Measurements from ENCODE around the gene MAP1B. TPM values are rescaled to one million over a fixed set of nuclear protein-coding genes. Genes with fewer than 3 reads are reported as not detected.

The MAP1B gene
- total and polyA plus RNA-seq, 10 of the 15 experiments (the other 5 are each of a cell fraction or from before 2014, with no cell fraction given), result 0.02 to 0.81 (median 0.06) TPM; not detected in 1

DNA sequence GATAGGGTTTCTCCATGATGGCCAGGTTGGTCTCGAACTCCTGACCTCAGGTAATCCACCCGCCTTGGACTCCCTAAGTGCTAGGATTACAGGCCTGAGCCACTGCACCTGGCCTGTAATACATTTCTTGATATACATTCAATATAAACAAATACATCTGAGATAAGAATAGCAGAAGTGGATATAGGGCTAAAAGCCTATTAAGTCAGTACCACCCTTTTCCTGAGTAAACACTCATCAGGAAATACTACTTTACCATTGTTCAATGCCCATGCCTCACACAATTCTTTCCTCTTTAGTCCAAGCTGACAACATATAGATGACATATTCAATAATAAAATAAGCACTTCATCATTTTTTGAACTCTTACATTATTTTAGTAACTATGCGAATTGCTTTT is 148.0 kb downstream of the MAP1B start:
- peaks cover 3 to 5% of the 10 kb centered on the region in 2 experiments for H3K36me3 ChIP-seq (ENCODE audit: control insufficient read depth in 2 of 2, insufficient read depth in 2 of 2, low read length in 1 of 2)
- no peaks in the 10 kb centered on the region for H3K9me3 ChIP-seq (replicated peaks; ENCODE audit: control insufficient read depth, insufficient read depth, low read length)
- 99% methylated on average over 3 of the region's 3 CpGs for WGBS (ENCODE audit: insufficient coverage, insufficient replicate concordance, low lambda C conversion rate, missing lambda C conversion rate)
- BruUV-seq (replicated peaks), result no TSS peak
- no peaks in the 10 kb centered on the region for H3K4me1 ChIP-seq (ENCODE audit: control insufficient read depth, insufficient read depth, low read length)
- ChIA-PET POLR2A (interaction anchor here (0.7 kb wide), 1 partner anchor 26 kb away, joined by 6 read pairs; no protein-coding TSS in a partner anchor), RAD21 (ENCODE audit: unreplicated experiment) (interaction anchor here (0.6 kb wide), 1 partner anchor 218 kb away, joined by 3 read pairs; no protein-coding TSS in a partner anchor), CTCF (interaction anchor here (2.4 kb wide), 1 partner anchor 10 kb away, joined by 8 read pairs; no protein-coding TSS in a partner anchor), SMC1A (ENCODE audit: uncharacterized antibody, unreplicated experiment) (interaction anchor here (1.3 kb wide), 1 partner anchor 27 kb away, joined by 3 read pairs; no protein-coding TSS in a partner anchor)
- H3K4me3 ChIP-seq, result no peak overlapping the region
- TF ChIP-seq RFX5 (IDR thresholded peaks at IDR 0.05; ENCODE audit: low read depth, low read length) (no peak), POLR2AphosphoS5 (IDR thresholded peaks at IDR 0.05; ENCODE audit: low read length) (no peak), CBFB (IDR thresholded peaks at IDR 0.05; ENCODE audit: low read depth) (no peak), EGR1 (IDR thresholded peaks at IDR 0.05; ENCODE audit: borderline replicate concordance in 1 of 2, low read depth in 2 of 2, low read length in 2 of 2) (no peak), NR2C1 (IDR thresholded peaks at IDR 0.05) (no peak), CHD4 (IDR thresholded peaks at IDR 0.05) (no peak), FOXK2 (IDR thresholded peaks at IDR 0.05) (no peak), SREBF2 (IDR thresholded peaks at IDR 0.05; ENCODE audit: low read length) (no peak), POU2F2 (IDR thresholded peaks at IDR 0.05; ENCODE audit: borderline replicate concordance, low read depth, low read length) (no peak), CEBPB (IDR thresholded peaks at IDR 0.05; ENCODE audit: borderline replicate concordance in 1 of 2, low read depth in 2 of 2, low read length in 2 of 2) (no peak), MEF2B (IDR thresholded peaks at IDR 0.05; ENCODE audit: partially characterized antibody, poor library complexity, severe bottlenecking) (no peak), SIX5 (IDR thresholded peaks at IDR 0.05; ENCODE audit: low read depth, low read length, severe bottlenecking) (no peak)
- TF ChIP-seq, protein P1, sequence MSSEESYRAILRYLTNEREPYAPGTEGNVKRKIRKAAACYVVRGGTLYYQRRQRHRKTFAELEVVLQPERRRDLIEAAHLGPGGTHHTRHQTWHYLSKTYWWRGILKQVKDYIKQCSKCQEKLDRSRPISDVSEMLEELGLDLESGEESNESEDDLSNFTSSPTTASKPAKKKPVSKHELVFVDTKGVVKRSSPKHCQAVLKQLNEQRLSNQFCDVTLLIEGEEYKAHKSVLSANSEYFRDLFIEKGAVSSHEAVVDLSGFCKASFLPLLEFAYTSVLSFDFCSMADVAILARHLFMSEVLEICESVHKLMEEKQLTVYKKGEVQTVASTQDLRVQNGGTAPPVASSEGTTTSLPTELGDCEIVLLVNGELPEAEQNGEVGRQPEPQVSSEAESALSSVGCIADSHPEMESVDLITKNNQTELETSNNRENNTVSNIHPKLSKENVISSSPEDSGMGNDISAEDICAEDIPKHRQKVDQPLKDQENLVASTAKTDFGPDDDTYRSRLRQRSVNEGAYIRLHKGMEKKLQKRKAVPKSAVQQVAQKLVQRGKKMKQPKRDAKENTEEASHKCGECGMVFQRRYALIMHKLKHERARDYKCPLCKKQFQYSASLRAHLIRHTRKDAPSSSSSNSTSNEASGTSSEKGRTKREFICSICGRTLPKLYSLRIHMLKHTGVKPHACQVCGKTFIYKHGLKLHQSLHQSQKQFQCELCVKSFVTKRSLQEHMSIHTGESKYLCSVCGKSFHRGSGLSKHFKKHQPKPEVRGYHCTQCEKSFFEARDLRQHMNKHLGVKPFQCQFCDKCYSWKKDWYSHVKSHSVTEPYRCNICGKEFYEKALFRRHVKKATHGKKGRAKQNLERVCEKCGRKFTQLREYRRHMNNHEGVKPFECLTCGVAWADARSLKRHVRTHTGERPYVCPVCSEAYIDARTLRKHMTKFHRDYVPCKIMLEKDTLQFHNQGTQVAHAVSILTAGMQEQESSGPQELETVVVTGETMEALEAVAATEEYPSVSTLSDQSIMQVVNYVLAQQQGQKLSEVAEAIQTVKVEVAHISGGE (CRISPR knock-in tag; IDR thresholded peaks at IDR 0.05), result no peak
- TF ChIP-seq, protein P2, sequence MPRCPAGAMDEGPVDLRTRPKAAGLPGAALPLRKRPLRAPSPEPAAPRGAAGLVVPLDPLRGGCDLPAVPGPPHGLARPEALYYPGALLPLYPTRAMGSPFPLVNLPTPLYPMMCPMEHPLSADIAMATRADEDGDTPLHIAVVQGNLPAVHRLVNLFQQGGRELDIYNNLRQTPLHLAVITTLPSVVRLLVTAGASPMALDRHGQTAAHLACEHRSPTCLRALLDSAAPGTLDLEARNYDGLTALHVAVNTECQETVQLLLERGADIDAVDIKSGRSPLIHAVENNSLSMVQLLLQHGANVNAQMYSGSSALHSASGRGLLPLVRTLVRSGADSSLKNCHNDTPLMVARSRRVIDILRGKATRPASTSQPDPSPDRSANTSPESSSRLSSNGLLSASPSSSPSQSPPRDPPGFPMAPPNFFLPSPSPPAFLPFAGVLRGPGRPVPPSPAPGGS (IDR thresholded peaks at IDR 0.05; ENCODE audit: borderline replicate concordance, insufficient read depth, low read depth, low read length, poor library complexity, severe bottlenecking), result no peak
- DNase-seq (ENCODE audit: low read depth, low spot score) (no peak), ATAC-seq (no peak), FAIRE-seq (no peak)
- H3K4me2 ChIP-seq (ENCODE audit: control insufficient read depth, insufficient read depth), result no peak overlapping the region
- H2AFZ ChIP-seq (ENCODE audit: control insufficient read depth, low read depth, low read length), result no peak overlapping the region
- no peaks in the 10 kb centered on the region for H4K20me1 ChIP-seq (ENCODE audit: control insufficient read depth, insufficient read depth)
- no peaks in the 10 kb centered on the region for H3K27me3 ChIP-seq (replicated peaks in 1 of 2; ENCODE audit: control insufficient read depth in 2 of 2, insufficient read depth in 2 of 2, low read length in 1 of 2)
- in situ Hi-C loops (cut with MboI) (no loop called here), intact Hi-C loops (cut with micrococcal nuclease; ENCODE audit: unreplicated experiment) (no loop called here)
- H3K27ac ChIP-seq (ENCODE audit: control insufficient read depth, insufficient read depth), result no peak overlapping the region
- H3K79me2 ChIP-seq (ENCODE audit: control insufficient read depth, insufficient read depth, low read length), result no peaks in the 10 kb centered on the region; the same call in 1 of the 2 replicates
- no peak overlapping the region for H3K9ac ChIP-seq (ENCODE audit: control insufficient read depth, insufficient read depth, low read length)

Measured in GM12878 (cell line).